AG08396 (cell line): ENCODE data around the gene PACSIN2.
"Not testable (repeated sequence)": the region's sequence is repeated elsewhere in the genome, so short reads cannot be mapped to it uniquely, and the experiment has no call there.

Source experiments
- DNase-seq: peaks from one replicate; pipeline ENCODE4 v3.0.0; 2012; ENCODE audit warnings: low spot score, mixed read lengths

PACSIN2 gene

DNA sequence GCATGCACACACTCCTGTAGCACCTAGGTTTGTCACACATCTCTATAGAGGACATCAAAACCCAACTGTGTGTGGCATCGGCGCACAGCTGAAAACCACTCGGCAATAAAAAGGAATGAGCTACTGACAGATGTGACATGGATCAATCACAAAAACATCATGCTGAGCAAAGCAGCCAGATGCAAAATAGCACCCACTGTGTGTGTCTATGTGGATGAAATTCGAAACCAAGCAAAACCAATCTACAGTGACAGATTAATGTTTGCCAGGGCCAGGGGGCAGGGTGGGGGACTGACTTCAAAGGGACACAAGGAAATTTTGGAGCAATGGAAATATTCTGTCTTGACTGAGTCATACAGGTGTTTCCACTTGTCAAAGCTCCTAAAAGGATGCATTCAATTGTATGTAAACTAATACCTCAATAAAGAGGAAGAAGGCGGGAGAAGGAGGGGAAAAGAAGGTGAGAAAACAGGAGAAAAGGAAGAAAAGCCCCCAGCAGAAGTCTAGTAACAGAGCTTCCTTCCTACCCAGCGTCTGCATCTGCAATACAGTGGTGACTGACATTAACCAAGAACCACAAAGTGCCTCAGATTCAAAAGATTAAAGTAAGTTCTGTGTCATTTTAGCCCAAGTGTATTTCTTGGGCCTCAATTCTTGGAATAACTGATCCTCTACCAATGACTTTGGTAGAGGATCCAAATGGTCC lies 49.8 kb downstream of the PACSIN2 start:
- DNase-seq: no peak

- no peak for DNase-seq
Observed at GRCh38 chr22:42963231-42963595, 51.7 kb downstream of the PACSIN2 start.

DNA sequence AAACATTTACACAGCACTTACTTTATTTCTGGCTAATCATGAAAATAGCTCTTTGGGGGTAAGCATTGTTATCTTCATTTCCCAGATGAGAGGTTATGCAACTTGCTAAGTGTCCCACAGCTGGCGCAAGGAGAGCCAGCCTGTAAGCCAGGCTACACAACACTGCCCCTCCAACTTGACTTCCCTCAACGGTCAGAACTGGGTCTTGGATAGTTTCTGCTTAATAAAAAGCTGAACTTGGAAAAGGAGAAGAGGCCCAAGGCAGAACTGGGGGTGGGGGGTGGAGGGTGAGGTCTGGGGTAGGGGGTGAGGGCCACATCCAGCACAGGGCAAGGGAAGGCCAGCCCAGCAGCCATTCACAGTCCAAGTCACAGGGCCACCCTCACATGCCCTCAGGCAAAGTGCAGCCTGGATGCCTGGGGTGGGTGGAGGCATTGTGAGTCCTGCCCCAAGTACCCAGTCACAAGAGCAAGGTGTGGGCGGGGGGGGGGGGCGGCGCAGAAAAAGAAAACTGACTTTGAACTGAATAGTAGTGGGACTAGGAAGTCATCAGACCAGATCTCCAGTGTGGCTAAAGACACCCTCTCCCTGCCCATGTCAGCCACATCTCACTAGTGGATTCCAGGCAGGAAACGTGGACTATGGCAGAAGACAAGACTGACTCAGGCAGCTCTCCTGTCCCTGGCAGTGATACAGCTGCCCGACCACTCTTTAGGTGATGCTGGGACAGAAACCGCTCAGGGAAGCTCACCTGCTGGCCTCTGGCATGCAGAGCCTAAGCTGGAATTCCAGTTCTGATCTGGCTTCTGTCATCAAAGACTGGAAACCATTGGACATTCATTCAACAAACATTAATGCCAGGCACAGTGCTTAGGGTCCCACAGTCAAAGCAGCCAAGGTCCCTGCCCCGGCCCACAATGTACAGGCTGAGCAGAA lies 52.4 kb downstream of the PACSIN2 start:
- no peak for DNase-seq

DNA sequence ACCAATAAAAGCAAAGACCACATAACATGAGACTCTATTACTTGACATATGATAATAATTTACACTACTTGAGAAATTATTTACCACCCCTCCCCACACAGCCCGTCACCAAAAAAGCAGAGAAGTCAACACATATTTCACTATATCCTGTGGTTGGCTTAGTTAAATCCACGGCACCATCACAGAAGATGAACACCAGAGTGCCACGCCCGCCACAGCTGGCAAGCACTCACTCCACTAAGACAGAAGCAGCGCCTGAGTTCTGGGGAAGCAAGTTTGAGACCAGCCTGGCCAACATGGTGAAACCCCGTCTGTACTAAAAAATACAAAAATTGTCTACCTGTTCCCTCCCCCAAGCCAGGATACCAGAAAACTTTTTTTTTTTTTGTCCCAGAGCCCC lies 53.1 kb downstream of the PACSIN2 start:
- no peak for DNase-seq

DNA sequence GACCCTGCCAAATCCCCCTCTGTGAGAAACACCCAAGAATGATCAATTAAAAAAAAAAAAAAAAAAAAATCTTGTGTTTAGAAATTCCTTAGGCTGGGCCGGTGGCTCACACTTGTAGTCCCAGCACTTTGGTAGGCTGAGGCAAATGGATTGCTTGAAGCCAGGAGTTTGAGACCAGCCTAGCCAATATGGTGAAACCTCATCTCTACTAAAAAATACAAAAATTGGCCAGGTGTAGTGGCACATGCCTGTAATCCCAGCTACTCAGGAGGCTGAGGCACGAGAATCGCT lies 53.6 kb downstream of the PACSIN2 start:
- not testable (repeated sequence) for DNase-seq

DNA sequence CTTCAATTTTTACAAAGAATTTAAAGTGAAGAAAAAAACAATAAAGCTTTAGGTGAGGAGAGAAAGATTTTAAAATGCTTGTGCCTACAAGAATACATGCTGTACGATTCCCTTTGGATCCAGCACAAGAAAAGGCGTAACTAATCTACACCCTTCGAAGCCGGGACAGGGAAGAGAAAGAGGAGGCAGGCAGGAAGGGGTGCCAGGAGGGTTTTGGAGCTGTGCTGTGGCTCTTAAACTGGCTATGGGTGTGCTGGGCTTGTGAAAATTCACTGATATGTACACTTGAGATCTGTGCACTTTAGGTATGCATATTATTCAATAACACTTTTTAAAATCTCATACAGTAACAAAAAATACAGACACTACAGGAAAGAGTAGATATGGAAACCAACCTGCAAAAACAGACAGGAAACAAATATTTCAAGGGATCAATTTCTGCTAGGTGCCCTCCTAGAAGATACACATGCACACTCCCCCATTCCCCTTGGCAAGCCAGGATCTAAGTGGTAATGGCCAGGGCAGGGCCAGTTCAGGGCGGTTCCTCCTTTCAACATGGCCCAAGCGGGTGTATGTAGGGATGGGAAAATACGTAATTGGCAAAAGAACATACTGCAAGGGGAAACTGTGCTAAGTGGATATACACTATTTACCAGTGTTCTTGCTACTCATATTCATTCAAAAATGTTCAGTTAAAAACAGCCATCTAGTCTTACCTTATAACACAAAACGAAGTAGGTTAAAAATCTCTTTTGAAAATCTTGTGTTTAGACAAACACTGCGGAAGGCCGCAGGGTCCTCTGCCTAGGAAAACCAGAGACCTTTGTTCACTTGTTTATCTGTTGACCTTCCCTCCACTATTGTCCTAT lies 54.2 kb downstream of the PACSIN2 start:
- no peak for DNase-seq

DNA sequence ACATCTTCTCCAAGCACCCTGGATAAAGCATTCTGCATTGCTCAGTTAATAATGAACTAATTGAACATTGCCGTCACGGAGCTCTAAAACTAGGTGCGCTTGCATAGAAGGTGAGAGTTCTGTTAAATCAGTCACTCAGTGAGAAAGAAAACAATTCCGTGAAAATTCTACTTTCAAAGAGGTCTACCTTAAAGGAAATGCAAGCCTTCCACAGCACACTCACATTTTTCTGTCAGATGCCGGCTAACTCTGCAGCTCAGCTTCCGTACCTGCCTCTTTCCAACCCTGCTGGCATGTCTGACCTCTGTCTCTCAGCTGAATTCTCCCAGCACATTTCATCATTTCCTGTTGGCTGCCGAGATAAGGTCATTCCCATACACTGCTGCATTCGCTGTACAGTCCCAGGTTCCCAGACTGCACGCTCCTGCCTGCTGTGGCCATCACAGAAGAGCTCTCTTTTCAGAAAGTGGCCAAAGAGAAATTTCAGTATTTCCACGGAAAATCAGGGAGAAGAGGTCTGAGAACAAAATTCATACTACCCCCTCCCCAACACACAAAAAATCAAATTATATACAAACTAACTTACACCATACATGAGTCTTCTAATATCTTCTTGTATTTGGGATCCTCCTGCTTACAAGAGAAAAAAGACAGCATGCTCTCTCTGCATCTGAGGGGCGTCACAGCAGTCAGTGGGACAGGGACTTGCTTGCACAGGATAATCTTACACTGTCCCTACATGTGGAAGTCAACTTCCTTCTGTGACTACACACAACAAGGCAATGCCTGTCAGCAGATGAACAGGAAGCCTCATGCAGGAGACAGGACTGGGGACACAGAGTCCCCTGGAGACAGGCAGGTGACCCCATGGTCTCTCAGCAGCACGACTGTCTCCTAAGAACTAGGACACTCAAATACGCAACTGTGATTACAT lies 55.1 kb downstream of the PACSIN2 start:
- DNase-seq: peak; percentile 38

GRCh38 chr22:42958937-42959336 lies 56.0 kb downstream of the PACSIN2 start:
- DNase-seq: no peak

DNA sequence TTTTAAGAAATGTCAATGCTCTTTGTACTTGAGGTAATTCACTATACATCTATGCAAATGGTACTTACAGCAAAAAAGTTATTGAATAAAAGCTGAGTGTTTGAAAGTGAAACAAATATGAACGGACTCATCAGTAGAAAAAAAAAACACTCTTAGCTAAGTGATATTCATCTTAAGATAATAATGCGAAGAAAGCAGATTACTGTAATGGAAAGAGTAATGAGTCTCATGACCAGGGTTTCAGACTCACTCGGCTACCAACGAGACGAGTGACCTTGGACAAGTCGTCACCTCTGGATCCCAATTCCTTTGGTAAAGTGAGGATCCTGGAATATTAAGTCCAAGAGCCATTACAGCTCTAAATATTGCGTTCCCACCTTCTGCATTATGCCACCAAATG lies 57.0 kb downstream of the PACSIN2 start:
- DNase-seq: no peak

GRCh38 chr22:42957544-42957943 lies 57.4 kb downstream of the PACSIN2 start:
- DNase-seq: no peak

DNA sequence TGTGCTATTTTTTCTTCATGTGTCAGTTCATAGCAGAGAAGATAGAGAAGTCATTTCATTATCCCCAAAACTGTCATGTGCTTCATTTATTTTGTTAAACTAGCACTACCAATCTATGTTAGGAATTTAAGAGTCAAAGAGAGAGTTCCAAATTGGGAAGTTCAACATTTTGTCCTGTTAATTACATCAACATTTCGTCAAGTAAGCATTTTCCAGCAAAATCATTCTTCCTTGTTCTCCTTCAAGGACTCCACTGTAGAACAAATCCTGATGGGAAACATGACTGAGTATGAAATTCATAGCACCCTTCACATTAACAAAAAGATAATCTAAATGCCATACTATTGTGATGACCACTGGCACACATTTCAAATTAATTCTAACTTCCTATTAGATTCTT lies 59.1 kb downstream of the PACSIN2 start:
- no peak for DNase-seq

DNA sequence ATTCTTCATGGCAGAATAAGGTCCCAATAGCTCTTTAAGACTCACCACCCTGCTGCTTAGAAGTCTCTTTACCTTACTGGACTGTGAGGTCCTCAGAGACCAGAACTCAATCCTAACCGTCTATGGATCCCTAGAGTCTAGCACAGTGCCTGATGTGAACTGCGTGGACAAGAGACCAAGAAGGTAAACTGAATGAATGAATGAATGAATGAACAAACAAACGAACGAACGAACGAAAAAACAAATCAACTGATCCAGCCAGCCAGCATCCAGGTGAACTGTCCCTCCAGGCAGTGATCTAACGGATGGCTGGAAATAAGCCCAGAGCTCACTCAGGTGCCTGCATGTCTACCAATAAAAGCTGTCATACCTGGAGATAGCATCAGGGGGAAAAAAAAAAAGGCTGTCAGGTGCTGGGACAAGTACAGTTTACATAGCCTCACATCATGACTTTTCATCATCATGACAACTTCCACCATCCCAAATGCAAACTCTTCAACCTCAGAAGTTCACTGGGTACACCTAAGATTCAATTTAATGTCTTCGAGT lies 59.8 kb downstream of the PACSIN2 start:
- no peak for DNase-seq

GRCh38 chr22:42953751-42954150 lies 61.2 kb downstream of the PACSIN2 start:
- not testable (repeated sequence) for DNase-seq

DNA sequence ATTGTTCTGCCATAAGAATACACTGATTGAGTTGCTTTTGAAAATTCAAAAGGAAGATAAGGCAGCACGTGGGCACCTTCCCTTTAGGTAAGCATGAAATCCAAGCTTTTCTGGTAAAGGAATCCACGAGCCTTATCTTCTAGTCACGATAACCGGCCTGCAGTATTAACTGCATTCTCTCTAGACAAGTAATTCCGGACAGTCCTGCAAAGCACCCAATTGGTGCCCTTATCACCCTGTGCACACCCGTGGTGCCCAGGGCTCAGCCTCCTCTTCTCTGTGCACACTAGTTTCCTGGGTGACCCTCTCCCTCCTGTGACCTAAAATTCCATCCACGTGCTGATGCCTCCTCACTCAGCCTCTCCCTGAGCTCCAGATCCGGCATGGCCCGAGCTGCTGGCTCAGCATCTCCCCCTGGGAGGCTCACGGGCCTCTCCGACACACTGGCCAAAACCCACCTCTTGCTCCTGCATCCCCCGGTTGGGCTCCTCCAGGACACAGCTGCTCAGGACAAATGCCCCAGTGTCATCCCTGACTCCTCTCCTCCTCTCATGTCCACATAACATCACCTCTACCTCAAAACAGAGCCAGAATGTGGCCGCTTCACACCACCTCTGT lies 63.7 kb downstream of the PACSIN2 start:
- no peak for DNase-seq

DNA sequence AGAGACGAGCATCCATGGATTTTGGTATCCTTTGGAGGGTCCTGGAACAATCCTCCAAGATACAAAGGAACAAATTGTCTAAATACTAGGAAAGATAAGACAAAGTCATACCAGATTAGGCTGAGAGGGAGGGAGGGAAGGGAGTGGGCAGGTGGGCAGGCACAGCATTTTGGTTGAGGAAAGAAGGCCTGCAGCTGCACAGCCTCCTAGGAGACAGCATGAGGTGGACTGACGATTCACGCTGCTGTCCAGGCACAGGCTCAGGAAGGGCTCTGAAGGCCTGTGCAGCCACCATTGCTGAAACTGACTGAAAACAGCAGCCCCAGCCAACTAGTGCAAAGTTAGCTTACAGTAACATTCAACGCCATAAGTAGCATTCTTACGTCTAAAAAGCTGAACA lies 64.7 kb downstream of the PACSIN2 start:
- DNase-seq: no peak

GRCh38 chr22:42949159-42949558 lies 65.8 kb downstream of the PACSIN2 start:
- no peak for DNase-seq

GRCh38 chr22:42948294-42948693 lies 66.7 kb downstream of the PACSIN2 start:
- DNase-seq: no peak

DNA sequence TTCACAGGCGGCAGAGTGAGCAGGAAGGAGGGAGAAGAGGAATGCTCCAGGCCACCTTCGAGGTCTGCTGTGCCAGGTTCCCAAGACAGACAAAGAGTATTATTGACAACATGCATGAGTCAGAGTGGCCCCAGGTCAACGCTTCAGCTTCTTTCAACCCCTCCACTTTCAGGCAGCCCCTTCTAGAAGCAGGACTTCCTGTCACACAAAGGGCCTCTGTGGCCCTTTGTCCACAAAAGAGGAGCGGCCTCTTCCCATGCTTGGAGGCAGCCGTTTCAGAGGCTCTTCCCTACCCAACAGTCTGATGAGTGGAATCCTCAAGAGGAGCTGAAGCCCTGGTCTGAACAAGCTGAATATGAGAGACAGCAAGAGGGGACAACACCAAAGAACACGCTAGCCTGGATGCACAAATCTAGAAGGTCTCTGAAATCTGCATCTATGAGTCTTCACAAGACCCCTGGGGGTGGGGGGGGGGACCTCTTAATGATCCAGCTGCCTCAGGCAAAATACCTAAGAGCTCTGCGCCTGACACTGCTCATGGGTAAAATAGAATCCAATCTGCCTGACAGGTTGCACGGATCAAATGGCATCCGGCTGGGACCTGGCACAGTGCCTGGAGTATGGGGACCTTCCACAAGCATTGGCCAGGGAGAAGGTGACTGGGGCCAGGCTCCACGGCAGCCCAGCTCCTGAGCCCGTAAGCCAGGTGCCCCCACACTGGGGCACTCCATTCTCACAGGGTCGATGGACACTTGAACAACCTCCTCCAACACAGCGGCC lies 67.5 kb downstream of the PACSIN2 start:
- DNase-seq: no peak

- no peak for DNase-seq
Observed at GRCh38 chr22:42946546-42947198, 68.3 kb downstream of the PACSIN2 start.
